Measurements from ENCODE around the gene RAB3A. TPM values are rescaled to one million over a fixed set of nuclear protein-coding genes. Genes with fewer than 3 reads are reported as not detected.

Gene RAB3A
- total RNA-seq, 4 donors from 2014 or later, result 0.40 to 2.5 (median 2.0) TPM; not detected in 1

DNA sequence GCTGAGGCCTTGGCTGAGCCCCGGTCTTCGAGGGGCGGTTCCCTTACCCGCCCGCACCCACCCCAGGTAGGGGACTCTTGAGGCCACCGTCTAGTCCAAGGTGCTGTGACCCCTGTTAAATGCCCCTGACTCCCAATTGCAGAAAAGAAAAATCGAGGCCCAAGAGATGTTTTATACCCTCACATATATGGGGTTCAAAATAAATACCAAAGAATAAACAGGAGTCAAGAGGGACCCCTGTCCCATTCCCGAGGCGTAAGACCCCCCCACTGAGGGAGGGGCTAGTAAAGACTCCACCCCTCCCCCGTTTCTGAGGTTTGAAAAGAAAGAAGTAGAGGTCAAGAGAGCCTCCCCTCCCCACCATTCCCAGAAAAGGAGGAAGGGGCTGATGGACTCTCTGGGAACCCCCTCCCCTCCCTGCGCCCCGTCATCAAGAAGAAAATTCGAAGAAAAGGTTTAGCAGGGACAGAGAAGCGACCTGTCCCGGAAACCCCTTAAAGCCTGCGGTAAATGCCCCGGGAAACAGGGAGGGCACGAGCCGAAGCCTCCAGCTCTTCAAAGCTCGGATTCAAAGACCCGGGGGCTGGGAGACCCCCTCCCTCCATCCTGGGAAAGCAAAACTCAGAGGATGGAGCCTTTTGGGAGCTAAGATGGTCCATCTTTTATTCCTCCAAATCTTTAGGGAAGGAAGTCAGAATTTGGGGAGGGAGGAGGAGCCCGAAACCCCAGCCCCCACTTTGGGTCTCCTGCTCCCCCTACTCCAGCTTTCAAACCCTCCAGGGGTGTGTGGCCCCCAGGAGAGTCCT is 755 bp upstream of the RAB3A start:
- intact Hi-C loops (cut with DNase I), result loop anchor here (5.0 to 10.0 kb wide), 2 partner anchors 42 to 210 kb away; partner anchors contain the start of gene SSBP4
- peak; percentile 23 to 46 for TF ChIP-seq POLR2A (IDR thresholded peaks at IDR 0.05)
- TF ChIP-seq, protein P1, sequence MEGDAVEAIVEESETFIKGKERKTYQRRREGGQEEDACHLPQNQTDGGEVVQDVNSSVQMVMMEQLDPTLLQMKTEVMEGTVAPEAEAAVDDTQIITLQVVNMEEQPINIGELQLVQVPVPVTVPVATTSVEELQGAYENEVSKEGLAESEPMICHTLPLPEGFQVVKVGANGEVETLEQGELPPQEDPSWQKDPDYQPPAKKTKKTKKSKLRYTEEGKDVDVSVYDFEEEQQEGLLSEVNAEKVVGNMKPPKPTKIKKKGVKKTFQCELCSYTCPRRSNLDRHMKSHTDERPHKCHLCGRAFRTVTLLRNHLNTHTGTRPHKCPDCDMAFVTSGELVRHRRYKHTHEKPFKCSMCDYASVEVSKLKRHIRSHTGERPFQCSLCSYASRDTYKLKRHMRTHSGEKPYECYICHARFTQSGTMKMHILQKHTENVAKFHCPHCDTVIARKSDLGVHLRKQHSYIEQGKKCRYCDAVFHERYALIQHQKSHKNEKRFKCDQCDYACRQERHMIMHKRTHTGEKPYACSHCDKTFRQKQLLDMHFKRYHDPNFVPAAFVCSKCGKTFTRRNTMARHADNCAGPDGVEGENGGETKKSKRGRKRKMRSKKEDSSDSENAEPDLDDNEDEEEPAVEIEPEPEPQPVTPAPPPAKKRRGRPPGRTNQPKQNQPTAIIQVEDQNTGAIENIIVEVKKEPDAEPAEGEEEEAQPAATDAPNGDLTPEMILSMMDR (IDR thresholded peaks at IDR 0.05), result no peak
- WGBS, 2 donors, result 0 to 2% methylated on average over 17 to 22 of the region's 22 CpGs
- H3K27me3 ChIP-seq, result no peaks in the 10 kb centered on the region
- H3K27ac ChIP-seq, result peak overlapping the region; percentile 93 to 99 (median 97)
- H3K36me3 ChIP-seq, result no peaks in the 10 kb centered on the region
- peaks cover 17 to 19% of the 10 kb centered on the region in 2 donors for H3K4me1 ChIP-seq
- no peaks in the 10 kb centered on the region for H3K9me3 ChIP-seq
- no peak for DNase-seq
- H3K4me3 ChIP-seq (replicated peaks in 1 of 3), result peak overlapping the region; percentile 46 to 63 (median 55)

DNA sequence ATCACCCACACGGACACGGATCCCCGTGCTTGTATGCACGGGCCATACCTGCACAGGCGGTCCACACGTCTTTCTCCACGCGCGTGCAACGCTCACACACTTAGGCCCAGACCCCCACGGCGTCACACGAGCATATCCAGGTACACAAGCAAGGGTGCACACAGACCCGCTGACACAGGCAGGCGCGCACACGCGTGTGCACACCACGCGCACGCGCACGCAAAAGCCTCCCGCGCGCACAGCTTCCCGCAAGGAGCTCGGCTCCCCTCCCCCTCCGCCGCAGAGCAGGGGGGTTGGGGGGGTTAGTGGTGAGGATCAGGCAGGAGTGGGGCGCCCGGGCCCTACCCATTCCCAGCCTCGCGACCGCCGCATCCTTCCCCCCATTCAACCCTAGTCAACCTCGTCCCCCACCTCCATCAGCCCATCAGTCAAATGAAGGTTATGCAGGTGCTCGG is 407 bp downstream of the RAB3A start:
- H3K4me1 ChIP-seq, result peaks cover 17 to 19% of the 10 kb centered on the region in 2 donors
- intact Hi-C loops (cut with DNase I), result loop anchor here (5.0 to 10.0 kb wide), 2 partner anchors 41 to 211 kb away; partner anchors contain the start of gene SSBP4
- H3K36me3 ChIP-seq, result peaks cover 0 to 4% of the 10 kb centered on the region in 2 donors
- 0% methylated on average over 6 to 13 of the region's 38 CpGs for WGBS, 2 donors
- DNase-seq, result peak in 1 of 2 donors; percentile 47
- no peaks in the 10 kb centered on the region for H3K9me3 ChIP-seq
- peak overlapping the region in 2 of 3 donors; percentile 38 to 39 for H3K27ac ChIP-seq
- H3K27me3 ChIP-seq, result no peaks in the 10 kb centered on the region
- peak overlapping the region; percentile 40 to 72 (median 44) for H3K4me3 ChIP-seq (replicated peaks in 1 of 3)
- TF ChIP-seq, protein P1 (IDR thresholded peaks at IDR 0.05), result no peak
- no peak for TF ChIP-seq POLR2A (IDR thresholded peaks at IDR 0.05)

DNA sequence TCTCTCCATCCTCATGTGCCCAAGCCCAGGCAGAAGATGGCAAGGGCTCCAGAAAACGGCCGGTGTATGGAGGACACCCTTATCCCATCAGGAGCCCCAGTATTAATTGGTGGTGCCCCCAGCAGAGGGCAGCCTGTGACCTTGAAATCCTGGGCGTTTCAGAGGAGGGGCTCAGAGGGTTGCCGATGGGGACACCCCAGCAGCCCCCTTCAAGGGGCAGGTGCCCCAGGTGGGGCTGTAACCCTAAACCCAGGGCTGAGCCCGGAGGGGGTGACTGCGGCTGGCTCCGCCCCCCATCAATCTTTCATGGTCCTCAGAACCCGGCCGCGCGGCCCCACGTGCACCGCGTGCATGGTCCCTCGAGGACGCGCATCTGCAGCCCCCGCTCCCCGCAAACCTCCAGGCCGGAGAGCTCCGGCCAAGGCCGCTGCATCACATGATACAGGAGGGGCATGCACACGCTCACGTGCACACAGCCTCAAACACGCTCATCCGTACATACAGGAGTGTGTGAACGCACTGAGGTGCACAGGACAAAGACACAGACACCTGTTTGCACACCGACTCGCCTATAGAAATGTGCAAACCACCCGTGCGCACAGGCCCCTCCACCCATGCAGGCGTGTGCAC is 949 bp downstream of the RAB3A start:
- Histone ChIP-seq H3K36me3 (peaks cover 0 to 10% of the 10 kb centered on the region in 2 donors), H3K27me3 (no peaks in the 10 kb centered on the region), H3K4me3 (replicated peaks in 1 of 3) (peak overlapping the region in 1 of 3 donors; percentile 72), H3K27ac (peak overlapping the region in 1 of 3 donors; percentile 46), H3K9me3 (no peaks in the 10 kb centered on the region), H3K4me1 (peaks cover 17 to 19% of the 10 kb centered on the region in 2 donors)
- intact Hi-C loops (cut with DNase I), result loop anchor here (5.0 to 10.0 kb wide), 2 partner anchors 41 to 212 kb away; partner anchors contain the start of gene SSBP4
- no peak for TF ChIP-seq POLR2A (IDR thresholded peaks at IDR 0.05)
- TF ChIP-seq, protein P1 (IDR thresholded peaks at IDR 0.05), result peak in 3 of 6 experiments; percentile 24 to 43 (median 31)
- 2% methylated on average over 9 of the region's 32 CpGs; no CpG with 5 or more reads in 1 of the 2 donors for WGBS, 2 donors
- DNase-seq, result peak; percentile 36 to 51

DNA sequence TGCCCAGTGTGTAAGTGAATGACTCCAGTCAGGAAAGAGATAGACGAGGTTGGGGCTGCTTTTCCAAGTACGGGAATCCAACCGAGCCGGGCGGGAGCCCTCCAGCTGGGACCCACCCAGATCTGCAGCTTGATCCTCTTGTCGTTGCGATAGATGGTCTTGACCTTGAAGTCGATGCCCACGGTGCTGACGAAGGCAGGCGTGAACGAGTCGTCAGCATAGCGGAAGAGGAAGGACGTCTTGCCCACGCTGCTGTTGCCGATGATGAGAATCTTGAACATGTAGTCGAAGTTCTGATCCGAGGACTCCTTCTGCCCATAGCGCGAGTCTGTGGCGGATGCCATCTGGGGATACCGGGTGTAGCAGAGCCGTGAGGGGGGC is 1.5 kb downstream of the RAB3A start:
- WGBS, 2 donors, result 88 to 89% methylated on average over 23 to 24 of the region's 24 CpGs

More for the DNA sequence above, 1.5 kb downstream of the RAB3A start:
- H3K36me3 ChIP-seq, result peaks cover 0 to 10% of the 10 kb centered on the region in 2 donors
- TF ChIP-seq POLR2A (IDR thresholded peaks at IDR 0.05), result no peak
- TF ChIP-seq, protein P1 (IDR thresholded peaks at IDR 0.05), result no peak
- intact Hi-C loops (cut with DNase I), result loop anchor here (5.0 to 10.0 kb wide), 2 partner anchors 40 to 212 kb away; partner anchors contain the start of gene SSBP4
- H3K9me3 ChIP-seq, result no peaks in the 10 kb centered on the region
- H3K4me3 ChIP-seq (replicated peaks in 1 of 3), result no peak overlapping the region
- H3K27me3 ChIP-seq, result no peaks in the 10 kb centered on the region
- no peak overlapping the region for H3K27ac ChIP-seq
- no peak for DNase-seq
- H3K4me1 ChIP-seq, result peaks cover 17 to 19% of the 10 kb centered on the region in 2 donors
